Kidney (tissue), 2 donors: ENCODE results near the gene FHL1. TPM values are rescaled to one million over a fixed set of nuclear protein-coding genes. Genes with fewer than 3 reads are reported as not detected.

ENCODE experiments used
- polyA plus RNA-seq: library from polyadenylated mRNA; stranded (reverse); fragments of 350-450 nt; fragmentation: Illumina TruSeq; extraction: RNeasy Lipid Tissue Mini Kit (QIAGEN cat#74804); gene quantifications from one replicate; pipeline ENCODE4 v1.2.3, GENCODE V29; 2014; ENCODE audit warnings: low read depth, low replicate concordance; ENCODE audit not compliant: insufficient read depth
- total RNA-seq: library from RNA; stranded (reverse); fragmentation: NEBNext Ultra II Directional; extraction: Animal tissue kit (Norgen Biotek cat#: 25700); gene quantifications from one replicate; pipeline ENCODE4 v1.2.1, GENCODE V29; 2021
- donor health status: DM: yes; HTN: yes; CAD: no.

The FHL1 gene
- total and polyA plus RNA-seq, 2 donors from 2014 or later: 44.0 to 168 TPM

Other genes with a start within 250 kb of the FHL1 start
- gene MMGT1, start 173.5 kb upstream of the FHL1 start, total RNA-seq: 30.9 TPM
- gene MMGT1, start 173.5 kb upstream of the FHL1 start, polyA plus RNA-seq: 15.3 TPM
- gene SLC9A6, start 162.1 kb upstream of the FHL1 start, total RNA-seq: 14.1 TPM
- 7.2 TPM for gene SLC9A6, start 162.1 kb upstream of the FHL1 start, polyA plus RNA-seq
- gene MAP7D3, start 103.9 kb downstream of the FHL1 start, total RNA-seq: 13.9 TPM
- gene MAP7D3, start 103.9 kb downstream of the FHL1 start, polyA plus RNA-seq: 5.7 TPM
- gene ADGRG4, start 153.4 kb downstream of the FHL1 start, total RNA-seq: 0.13 TPM
- not detected for gene ADGRG4, start 153.4 kb downstream of the FHL1 start, polyA plus RNA-seq